Measurements from ENCODE around the gene ZNF541.

The ZNF541 gene

DNA sequence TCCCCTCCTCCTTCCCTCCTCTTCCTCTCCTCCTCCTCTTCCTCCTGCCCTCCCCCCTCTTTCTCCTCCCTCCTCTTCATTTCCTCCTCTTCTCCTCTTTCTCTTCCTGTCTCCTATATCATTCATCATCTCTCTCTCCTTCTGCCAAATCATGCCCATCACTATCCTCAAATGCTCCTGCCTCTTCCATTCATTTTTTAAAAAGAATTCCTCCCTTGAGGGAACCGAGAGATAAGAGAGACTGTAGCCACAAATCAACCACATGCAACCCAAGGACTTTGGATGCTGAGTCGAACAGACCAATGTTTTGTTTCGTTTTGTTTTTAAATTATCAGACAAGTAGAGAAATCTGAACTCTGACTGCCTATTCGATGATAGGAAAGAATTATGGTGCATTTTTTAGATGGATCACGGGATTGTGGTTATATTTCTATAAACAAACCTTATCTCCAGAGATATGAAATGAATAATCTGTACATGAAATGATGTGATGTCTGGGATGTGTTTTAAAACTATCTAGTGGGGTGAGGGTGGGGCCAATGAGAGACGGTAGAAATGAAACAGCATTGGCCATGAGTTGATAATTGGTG lies 9.5 kb upstream of the ZNF541 start:
- Mint-ChIP-seq H3K4me1 (ENCODE audit: low read depth) (peaks cover 35% of the 10 kb centered on the region), H3K4me3 (peak overlapping the region; percentile 49), H3K27me3 (no peaks in the 10 kb centered on the region), H3K27ac (peak overlapping the region; percentile 84), H3K9me3 (peaks cover 6% of the 10 kb centered on the region), H3K36me3 (ENCODE audit: low read depth) (no peaks in the 10 kb centered on the region)
- no peak for DNase-seq

DNA sequence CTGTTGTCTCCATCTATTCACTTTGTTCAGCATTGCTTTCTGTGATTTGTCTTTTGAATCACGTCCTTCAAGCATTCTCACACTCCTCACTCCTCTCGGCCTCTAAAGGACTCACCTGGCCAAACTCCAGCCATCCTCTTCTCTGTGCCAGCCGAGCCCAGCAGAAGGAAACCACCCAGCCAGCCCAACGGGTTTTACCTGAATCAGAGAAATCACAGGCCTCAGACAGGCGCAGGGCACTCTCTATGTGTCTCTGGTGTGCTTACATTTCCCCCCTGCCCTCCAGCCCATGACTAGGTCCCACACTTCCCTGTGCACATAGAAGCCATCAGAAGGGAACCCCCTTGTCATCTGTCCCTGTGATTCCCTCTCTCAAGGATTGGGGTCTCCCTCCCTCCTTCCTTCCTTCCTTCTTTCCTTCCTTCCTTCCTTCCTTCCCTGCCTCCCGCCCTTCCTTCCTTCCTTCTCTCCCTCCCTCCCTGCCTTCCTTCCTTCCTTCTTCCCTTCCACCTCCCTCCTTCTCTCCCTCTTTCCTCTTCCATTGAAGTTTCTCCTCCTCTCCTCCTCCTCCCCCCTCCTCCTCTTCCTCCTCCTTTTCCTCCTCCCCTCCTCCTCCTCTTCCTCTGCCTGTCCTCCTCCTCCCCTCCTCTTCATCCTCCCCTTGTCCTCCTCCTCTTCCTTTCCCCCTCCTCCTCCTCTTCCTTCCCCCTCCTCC lies 8.8 kb upstream of the ZNF541 start:
- no peaks in the 10 kb centered on the region for H3K27me3 Mint-ChIP-seq
- H3K36me3 Mint-ChIP-seq (ENCODE audit: low read depth) = no peaks in the 10 kb centered on the region
- H3K4me1 Mint-ChIP-seq (ENCODE audit: low read depth) = peaks cover 41% of the 10 kb centered on the region
- DNase-seq = no peak
- peaks cover 6% of the 10 kb centered on the region for H3K9me3 Mint-ChIP-seq
- H3K27ac Mint-ChIP-seq = peak overlapping the region; percentile 38
- no peak overlapping the region for H3K4me3 Mint-ChIP-seq

DNA sequence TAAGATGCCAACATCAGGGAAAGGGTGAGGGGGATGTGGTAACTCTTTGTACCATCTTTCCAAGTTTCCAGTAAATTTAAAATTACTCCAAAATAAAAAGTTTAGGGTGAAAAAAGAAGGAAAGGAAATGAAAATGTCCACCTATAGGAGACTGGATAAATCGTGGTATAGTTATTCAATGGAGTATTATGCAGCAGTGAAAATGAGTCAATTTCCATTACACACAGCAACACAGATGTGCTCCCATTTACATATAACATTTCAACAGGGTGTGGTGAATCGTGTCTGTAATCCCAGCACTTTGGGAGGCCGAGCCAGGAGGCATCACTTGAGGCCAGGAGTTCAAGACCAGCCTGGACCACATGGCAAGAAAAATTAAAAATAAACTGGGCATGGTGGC lies 7.4 kb upstream of the ZNF541 start:
- Mint-ChIP-seq H3K27me3 (no peaks in the 10 kb centered on the region), H3K27ac (no peak overlapping the region), H3K4me3 (no peak overlapping the region), H3K9me3 (no peaks in the 10 kb centered on the region), H3K4me1 (ENCODE audit: low read depth) (peaks cover 48% of the 10 kb centered on the region), H3K36me3 (ENCODE audit: low read depth) (no peaks in the 10 kb centered on the region)
- no peak for DNase-seq

DNA sequence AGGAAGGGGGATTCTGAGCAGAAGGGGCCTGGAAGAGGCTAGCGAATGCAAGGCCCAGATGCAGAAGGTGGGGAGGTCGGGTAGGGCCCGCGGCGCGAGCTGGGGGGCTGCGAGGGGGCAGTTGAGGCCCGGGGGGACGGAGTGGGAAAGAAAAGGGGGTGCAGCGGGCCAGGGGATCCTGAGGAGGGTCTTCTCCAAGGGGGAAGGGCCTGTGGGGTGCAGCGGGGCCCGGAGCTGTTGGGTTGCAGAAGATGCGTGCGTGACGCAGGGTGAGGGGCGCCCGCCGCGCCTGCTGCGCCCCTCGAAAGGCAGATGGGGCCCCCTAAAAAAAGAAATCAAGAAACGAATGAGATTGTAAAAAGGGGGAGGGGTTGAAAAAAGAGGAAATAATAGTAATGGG lies 313 bp downstream of the ZNF541 start:
- Mint-ChIP-seq H3K4me1 (ENCODE audit: low read depth) (peaks cover 26% of the 10 kb centered on the region), H3K4me3 (no peak overlapping the region), H3K27ac (no peak overlapping the region), H3K36me3 (ENCODE audit: low read depth) (no peaks in the 10 kb centered on the region), H3K27me3 (no peaks in the 10 kb centered on the region), H3K9me3 (no peaks in the 10 kb centered on the region)
- no peak for DNase-seq

DNA sequence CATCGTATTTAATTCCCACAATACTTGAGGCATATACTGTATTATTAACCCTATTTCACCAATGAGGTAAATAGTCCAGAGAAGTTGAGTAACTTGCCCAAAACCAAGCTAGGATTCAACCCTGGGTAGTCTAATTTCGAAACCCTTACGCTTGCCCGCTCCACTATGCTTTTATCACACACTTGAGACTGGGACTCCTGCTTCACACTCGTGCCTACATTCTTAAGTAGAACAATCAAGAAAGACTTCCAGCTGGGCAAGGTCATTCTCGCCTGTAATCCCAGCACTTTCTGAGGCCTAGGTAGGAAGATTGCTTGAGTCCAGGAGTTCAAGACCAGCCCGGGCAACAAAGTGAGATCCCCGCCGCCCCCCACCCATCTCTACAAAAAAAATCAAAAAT lies 3.6 kb downstream of the ZNF541 start:
- no peak for DNase-seq
- H3K4me3 Mint-ChIP-seq = no peak overlapping the region
- no peaks in the 10 kb centered on the region for H3K36me3 Mint-ChIP-seq (ENCODE audit: low read depth)
- no peaks in the 10 kb centered on the region for H3K9me3 Mint-ChIP-seq
- no peak overlapping the region for H3K27ac Mint-ChIP-seq
- H3K4me1 Mint-ChIP-seq (ENCODE audit: low read depth) = peaks cover 11% of the 10 kb centered on the region
- H3K27me3 Mint-ChIP-seq = no peaks in the 10 kb centered on the region

DNA sequence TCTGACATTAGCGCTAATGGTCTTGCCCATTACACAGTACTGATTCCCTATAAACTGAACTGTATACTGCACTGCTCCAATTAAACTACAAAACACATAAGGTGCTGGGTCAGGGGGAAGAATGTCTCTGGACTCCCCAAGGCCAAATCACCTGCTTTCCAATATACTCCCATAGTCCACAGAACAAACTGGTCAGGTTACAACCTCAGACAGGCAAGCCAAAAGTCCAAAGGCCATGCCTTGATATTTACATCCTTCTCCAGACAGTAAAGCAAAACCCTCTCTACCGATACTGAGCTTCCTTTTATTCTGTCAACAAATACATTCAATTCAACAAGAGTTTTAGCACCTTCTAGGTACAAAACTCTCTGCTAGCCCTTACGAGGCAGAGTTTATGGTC lies 8.9 kb downstream of the ZNF541 start:
- no peaks in the 10 kb centered on the region for H3K9me3 Mint-ChIP-seq
- no peaks in the 10 kb centered on the region for H3K4me1 Mint-ChIP-seq (ENCODE audit: low read depth)
- no peaks in the 10 kb centered on the region for H3K36me3 Mint-ChIP-seq (ENCODE audit: low read depth)
- no peak for DNase-seq
- no peaks in the 10 kb centered on the region for H3K27me3 Mint-ChIP-seq
- no peak overlapping the region for H3K4me3 Mint-ChIP-seq
- H3K27ac Mint-ChIP-seq = no peak overlapping the region

DNA sequence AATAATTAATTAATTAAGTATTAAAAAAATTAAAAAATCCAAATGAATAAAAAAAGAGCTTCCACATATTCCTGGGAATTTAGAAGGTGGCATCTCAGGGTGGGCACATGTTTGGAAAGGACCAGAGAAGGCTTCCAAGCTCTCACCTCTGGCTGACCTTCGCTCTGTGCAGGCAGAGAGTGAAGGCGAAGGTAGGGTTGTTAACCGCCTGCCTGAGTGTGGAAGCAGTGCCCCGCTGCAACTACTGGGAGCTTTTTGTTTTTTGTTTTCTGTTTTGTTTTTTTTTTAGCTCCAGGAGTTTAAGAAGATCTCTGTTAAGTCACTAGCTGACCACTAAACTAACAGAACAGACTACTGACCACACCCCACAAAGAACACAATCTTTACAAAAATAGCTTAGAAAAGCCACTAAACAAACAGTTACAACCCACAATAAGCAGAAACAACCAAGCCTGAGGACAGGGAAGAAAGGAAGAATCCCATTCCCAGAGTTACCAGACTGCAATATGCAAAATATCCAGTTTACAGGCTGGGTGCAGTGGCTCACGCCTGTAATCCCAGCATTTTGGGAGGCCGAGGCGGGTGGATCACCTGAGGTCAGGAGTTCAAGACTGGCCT lies 11.4 kb downstream of the ZNF541 start:
- no peak for DNase-seq
- Mint-ChIP-seq H3K27ac (no peak overlapping the region), H3K4me1 (ENCODE audit: low read depth) (no peaks in the 10 kb centered on the region), H3K27me3 (no peaks in the 10 kb centered on the region), H3K4me3 (no peak overlapping the region), H3K36me3 (ENCODE audit: low read depth) (no peaks in the 10 kb centered on the region), H3K9me3 (no peaks in the 10 kb centered on the region)

DNA sequence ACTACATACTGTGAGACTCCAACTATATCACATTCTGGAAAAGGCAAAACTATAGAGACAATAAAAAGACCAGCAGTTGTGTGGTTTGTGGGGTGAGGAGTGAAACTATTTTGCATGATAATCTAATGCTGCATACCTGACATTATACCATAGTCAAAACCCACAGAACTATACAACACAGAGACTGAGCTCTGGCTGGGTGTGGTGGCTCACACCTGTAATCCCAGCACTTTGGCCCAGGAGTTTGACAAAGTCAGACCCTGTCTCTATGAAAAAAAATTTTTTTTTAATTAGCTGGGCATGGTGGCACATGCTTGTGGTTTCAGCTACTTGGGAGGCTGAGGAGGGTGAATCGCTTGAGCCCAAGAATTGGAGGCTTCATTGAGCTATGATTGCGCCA lies 11.9 kb downstream of the ZNF541 start:
- no peak for DNase-seq
- Mint-ChIP-seq H3K27me3 (no peaks in the 10 kb centered on the region), H3K4me1 (ENCODE audit: low read depth) (no peaks in the 10 kb centered on the region), H3K9me3 (no peaks in the 10 kb centered on the region), H3K36me3 (ENCODE audit: low read depth) (no peaks in the 10 kb centered on the region), H3K4me3 (no peak overlapping the region), H3K27ac (no peak overlapping the region)

DNA sequence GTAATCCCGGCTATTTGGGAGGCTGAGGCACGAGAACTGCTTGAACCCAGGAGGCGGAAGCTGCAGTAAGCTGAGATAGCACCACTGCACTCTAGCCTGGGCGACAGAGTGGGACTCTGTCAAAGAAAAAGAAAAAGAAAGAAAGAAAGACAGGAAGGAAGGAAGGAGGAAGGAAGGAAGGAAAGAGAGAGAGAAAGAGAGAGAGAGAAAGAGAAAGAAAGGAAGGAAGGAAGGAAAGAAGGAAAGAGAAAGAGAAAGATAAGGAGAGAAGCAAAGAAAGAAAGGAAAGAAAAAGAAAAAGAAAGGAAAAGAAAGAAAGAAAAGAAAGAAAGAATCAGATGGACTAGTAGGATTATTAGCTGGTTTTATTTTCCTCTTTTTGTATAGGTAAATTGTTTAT lies 22.8 kb downstream of the ZNF541 start:
- Mint-ChIP-seq H3K4me1 (ENCODE audit: low read depth) (no peaks in the 10 kb centered on the region), H3K9me3 (no peaks in the 10 kb centered on the region), H3K27ac (no peak overlapping the region), H3K36me3 (ENCODE audit: low read depth) (no peaks in the 10 kb centered on the region), H3K27me3 (peaks cover 3% of the 10 kb centered on the region), H3K4me3 (no peak overlapping the region)
- DNase-seq = no peak

DNA sequence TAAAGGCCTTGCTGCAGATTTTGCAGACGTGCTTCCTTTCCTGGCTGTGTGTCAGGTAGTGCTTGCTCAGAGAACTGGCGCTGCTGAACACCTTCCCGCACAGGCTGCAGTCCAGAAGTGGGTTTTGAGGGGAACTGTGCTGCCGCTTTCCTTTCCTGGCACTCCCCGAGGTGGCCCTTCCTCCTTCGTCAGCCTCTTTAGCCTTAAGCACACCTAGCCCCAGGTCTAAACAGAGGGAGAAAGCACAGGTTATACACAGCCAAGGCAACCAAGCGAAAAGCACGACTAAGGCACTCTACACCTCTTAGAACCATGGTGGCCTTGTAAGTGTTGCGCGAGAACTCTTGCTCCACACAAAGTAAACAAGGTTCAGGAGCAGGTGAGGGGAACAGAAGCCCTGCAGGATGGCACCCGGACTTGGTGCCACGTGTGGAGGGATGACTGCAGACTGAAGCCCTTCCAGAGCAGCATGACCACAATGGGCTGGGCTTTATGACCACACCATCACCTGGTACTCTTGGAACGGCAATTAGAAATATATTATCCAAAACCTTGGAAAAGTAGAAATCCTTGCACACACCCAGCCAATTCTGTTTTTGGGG lies 23.6 kb downstream of the ZNF541 start:
- Mint-ChIP-seq H3K4me1 (ENCODE audit: low read depth) (peaks cover 2% of the 10 kb centered on the region), H3K36me3 (ENCODE audit: low read depth) (no peaks in the 10 kb centered on the region), H3K27me3 (peaks cover 7% of the 10 kb centered on the region), H3K4me3 (no peak overlapping the region), H3K9me3 (no peaks in the 10 kb centered on the region), H3K27ac (no peak overlapping the region)
- DNase-seq = no peak

DNA sequence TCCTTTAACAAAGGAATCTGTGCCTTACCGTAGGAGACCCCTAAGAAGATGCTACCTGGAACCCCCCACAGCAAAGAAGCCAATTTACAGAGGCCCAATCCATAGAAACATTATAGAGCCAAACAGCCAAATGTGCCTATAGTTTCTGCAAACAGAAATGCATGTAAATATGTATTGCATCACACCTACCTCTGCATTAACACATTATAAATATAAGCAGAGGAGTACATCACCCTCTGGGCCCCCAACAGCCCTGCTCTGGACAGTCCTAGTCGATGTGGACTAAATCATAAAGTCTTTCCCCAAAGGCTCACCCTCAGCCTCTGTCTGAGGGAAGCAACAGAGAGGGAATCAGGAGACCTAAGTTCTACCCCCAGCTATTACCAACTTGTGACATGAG lies 25.7 kb downstream of the ZNF541 start:
- Mint-ChIP-seq H3K4me1 (ENCODE audit: low read depth) (peaks cover 4% of the 10 kb centered on the region), H3K36me3 (ENCODE audit: low read depth) (no peaks in the 10 kb centered on the region), H3K4me3 (no peak overlapping the region), H3K27me3 (peaks cover 14% of the 10 kb centered on the region), H3K27ac (no peak overlapping the region), H3K9me3 (no peaks in the 10 kb centered on the region)
- no peak for DNase-seq

DNA sequence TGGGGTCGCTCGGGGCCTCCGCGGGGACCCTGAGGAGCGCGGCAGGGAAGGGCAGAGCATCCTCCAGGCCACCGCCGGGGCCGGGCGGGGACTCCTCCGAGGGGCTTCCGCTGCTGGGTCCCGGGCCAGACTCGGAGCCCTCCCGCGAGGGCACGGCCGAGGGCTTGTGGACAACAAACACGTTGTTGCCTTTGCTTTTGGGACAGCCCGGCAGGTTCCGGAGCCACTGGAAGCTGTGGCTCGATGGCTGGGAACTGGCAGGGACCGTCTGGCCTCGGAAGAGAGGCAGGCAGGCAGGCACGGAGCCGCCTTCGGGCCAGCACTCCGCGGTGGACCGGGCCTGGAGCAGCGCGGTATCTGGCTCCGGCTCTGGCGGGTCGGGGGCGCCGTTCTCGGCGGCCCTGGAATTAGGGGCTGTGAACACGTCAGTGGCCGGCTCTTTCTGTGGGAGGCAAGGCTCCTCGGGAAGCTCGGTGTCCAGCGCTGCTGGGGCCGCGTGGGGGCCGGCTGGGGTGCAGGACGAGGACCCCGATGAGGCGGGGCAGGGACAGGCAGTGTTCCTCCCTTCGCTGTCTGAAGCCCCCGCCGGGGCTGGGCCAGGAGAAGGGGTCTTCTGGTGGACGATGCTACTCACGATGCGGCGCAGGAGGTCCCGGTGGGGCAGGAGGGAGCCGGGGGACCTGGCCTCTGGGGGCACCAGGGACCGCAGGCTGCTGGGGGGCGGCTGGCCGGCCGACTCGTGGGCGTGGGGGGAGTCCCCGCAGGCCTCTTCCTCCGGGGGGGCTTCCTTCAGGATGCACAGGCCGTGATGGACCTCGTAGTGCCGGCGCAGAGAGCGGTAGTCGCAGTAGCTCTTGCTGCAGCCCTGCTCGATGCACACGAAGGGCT lies 27.6 kb downstream of the ZNF541 start:
- H3K4me3 Mint-ChIP-seq = peak overlapping the region; percentile 23
- no peak overlapping the region for H3K27ac Mint-ChIP-seq
- H3K27me3 Mint-ChIP-seq = peaks cover 14% of the 10 kb centered on the region
- H3K36me3 Mint-ChIP-seq (ENCODE audit: low read depth) = no peaks in the 10 kb centered on the region
- H3K9me3 Mint-ChIP-seq = no peaks in the 10 kb centered on the region
- peaks cover 18% of the 10 kb centered on the region for H3K4me1 Mint-ChIP-seq (ENCODE audit: low read depth)
- no peak for DNase-seq

DNA sequence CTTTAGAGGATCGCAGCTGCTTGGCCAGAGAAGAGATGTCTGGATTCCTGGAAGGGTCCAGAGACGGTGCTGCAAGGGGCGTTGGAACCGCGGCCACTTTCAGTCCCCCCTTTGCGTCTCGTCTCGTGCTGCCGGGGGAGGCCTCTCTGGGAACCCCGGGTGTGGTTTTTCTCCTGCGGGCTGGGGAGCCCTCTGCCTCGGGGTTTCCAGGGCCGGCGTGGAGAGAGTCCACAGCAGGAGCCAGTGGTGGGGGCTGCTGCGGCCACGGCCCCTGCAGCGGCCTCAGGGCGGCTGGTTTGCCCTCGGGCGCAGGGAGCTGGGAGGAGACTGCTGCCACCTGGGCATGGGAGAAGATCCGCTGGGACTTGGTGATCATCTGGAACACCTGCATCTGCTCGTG lies 28.5 kb downstream of the ZNF541 start:
- Mint-ChIP-seq H3K9me3 (no peaks in the 10 kb centered on the region), H3K36me3 (ENCODE audit: low read depth) (no peaks in the 10 kb centered on the region), H3K27ac (no peak overlapping the region), H3K27me3 (peaks cover 14% of the 10 kb centered on the region), H3K4me1 (ENCODE audit: low read depth) (peaks cover 22% of the 10 kb centered on the region), H3K4me3 (no peak overlapping the region)
- DNase-seq = no peak

DNA sequence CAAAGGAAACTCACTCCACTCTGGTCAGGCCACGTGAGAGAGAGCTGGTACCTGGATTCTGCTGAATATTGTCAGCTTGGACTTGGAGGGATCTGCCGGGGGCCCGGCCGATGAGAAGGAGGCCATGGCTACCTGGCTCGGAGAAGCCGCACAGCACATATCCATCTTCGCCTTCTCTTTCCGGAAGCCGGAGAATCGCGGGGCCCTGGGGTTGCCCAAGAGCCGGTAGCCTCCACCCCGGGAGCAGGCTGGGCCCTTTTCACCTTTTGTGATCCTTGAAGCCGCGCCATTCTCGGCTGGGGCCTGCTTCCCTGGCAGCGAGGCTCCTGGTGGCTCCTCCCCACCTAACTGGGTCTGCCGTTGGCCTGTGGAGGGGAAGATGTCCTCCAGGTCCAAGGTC lies 28.9 kb downstream of the ZNF541 start:
- peaks cover 14% of the 10 kb centered on the region for H3K27me3 Mint-ChIP-seq
- H3K36me3 Mint-ChIP-seq (ENCODE audit: low read depth) = no peaks in the 10 kb centered on the region
- DNase-seq = no peak
- H3K9me3 Mint-ChIP-seq = no peaks in the 10 kb centered on the region
- no peak overlapping the region for H3K27ac Mint-ChIP-seq
- no peak overlapping the region for H3K4me3 Mint-ChIP-seq
- H3K4me1 Mint-ChIP-seq (ENCODE audit: low read depth) = peaks cover 22% of the 10 kb centered on the region

Data from activated T-cell treated with anti-CD3 and anti-CD28 coated beads, Interleukin-2, amount 50 U/mL, for 24 hours (primary cell).